ENCODE results near the gene CHCHD6. TPM values are rescaled to one million over a fixed set of nuclear protein-coding genes. Genes with fewer than 3 reads are reported as not detected.

CHCHD6 gene
- total RNA-seq, 2 donors from 2014 or later = 23.6 to 34.4 TPM

GRCh38 chr3:126961191-126961790 is 257.3 kb downstream of the CHCHD6 start:
- Histone ChIP-seq H3K36me3 (ENCODE audit: control insufficient read depth, insufficient read depth, low read length) (no peaks in the 10 kb centered on the region), H3K27ac (ENCODE audit: low read depth, low read length) (no peak overlapping the region), H3K9ac (ENCODE audit: extremely low read depth, low read length, poor library complexity, severe bottlenecking) (no peak overlapping the region), H3K4me3 (ENCODE audit: low read length) (no peak overlapping the region), H3K27me3 (ENCODE audit: control insufficient read depth, insufficient read depth, low read length, poor library complexity, severe bottlenecking) (no peaks in the 10 kb centered on the region), H3K9me3 (ENCODE audit: control insufficient read depth, low read length) (no peaks in the 10 kb centered on the region), H3K4me1 (ENCODE audit: control insufficient read depth, insufficient read depth, low read length) (no peaks in the 10 kb centered on the region)
- TF ChIP-seq CTCF (conservative IDR thresholded peaks at IDR 0.05) = no peak
- DNase-seq = no peak
- no peaks in the 10 kb centered on the region for H3K36me3 Mint-ChIP-seq (ENCODE audit: low read depth)
- H3K4me1 Mint-ChIP-seq = peaks cover 14% of the 10 kb centered on the region
- 94 to 97% methylated on average over 5 to 8 of the region's 8 CpGs for WGBS, 2 experiments (ENCODE audit: insufficient coverage in 1 of 2, insufficient read length in 1 of 2)
- no peaks in the 10 kb centered on the region for H3K27me3 Mint-ChIP-seq (ENCODE audit: insufficient read depth)
- H3K4me3 Mint-ChIP-seq = no peak overlapping the region
- peak overlapping the region; percentile 76 for H3K27ac Mint-ChIP-seq
- H3K9me3 Mint-ChIP-seq = no peaks in the 10 kb centered on the region

- Histone ChIP-seq H3K9me3 (ENCODE audit: control insufficient read depth, low read length) (no peaks in the 10 kb centered on the region), H3K4me3 (ENCODE audit: low read length) (no peak overlapping the region), H3K27me3 (ENCODE audit: control insufficient read depth, insufficient read depth, low read length, poor library complexity, severe bottlenecking) (no peaks in the 10 kb centered on the region), H3K36me3 (ENCODE audit: control insufficient read depth, insufficient read depth, low read length) (no peaks in the 10 kb centered on the region), H3K4me1 (ENCODE audit: control insufficient read depth, insufficient read depth, low read length) (no peaks in the 10 kb centered on the region), H3K27ac (ENCODE audit: low read depth, low read length) (no peak overlapping the region), H3K9ac (ENCODE audit: extremely low read depth, low read length, poor library complexity, severe bottlenecking) (no peak overlapping the region)
- WGBS, 2 experiments (ENCODE audit: insufficient coverage in 1 of 2, insufficient read length in 1 of 2) = 92 to 94% methylated on average over 9 to 11 of the region's 11 CpGs
- peaks cover 14% of the 10 kb centered on the region for H3K4me1 Mint-ChIP-seq
- no peak overlapping the region for H3K27ac Mint-ChIP-seq
- H3K27me3 Mint-ChIP-seq (ENCODE audit: insufficient read depth) = no peaks in the 10 kb centered on the region
- H3K9me3 Mint-ChIP-seq = no peaks in the 10 kb centered on the region
- no peak for DNase-seq
- H3K36me3 Mint-ChIP-seq (ENCODE audit: low read depth) = no peaks in the 10 kb centered on the region
- H3K4me3 Mint-ChIP-seq = no peak overlapping the region
- TF ChIP-seq CTCF (conservative IDR thresholded peaks at IDR 0.05) = no peak
Measured at GRCh38 chr3:126961791-126962461, 257.9 kb downstream of the CHCHD6 start.

GRCh38 chr3:126962756-126963155 is 258.7 kb downstream of the CHCHD6 start:
- no peaks in the 10 kb centered on the region for H3K36me3 ChIP-seq (ENCODE audit: control insufficient read depth, insufficient read depth, low read length)
- H3K27me3 ChIP-seq (ENCODE audit: control insufficient read depth, insufficient read depth, low read length, poor library complexity, severe bottlenecking) = no peaks in the 10 kb centered on the region
- TF ChIP-seq CTCF (conservative IDR thresholded peaks at IDR 0.05) = no peak
- H3K27ac Mint-ChIP-seq = no peak overlapping the region
- H3K4me3 Mint-ChIP-seq = no peak overlapping the region
- no peak overlapping the region for H3K9ac ChIP-seq (ENCODE audit: extremely low read depth, low read length, poor library complexity, severe bottlenecking)
- no peak overlapping the region for H3K27ac ChIP-seq (ENCODE audit: low read depth, low read length)
- 90 to 92% methylated on average over 8 of the region's 8 CpGs for WGBS, 2 experiments (ENCODE audit: insufficient coverage in 1 of 2, insufficient read length in 1 of 2)
- no peaks in the 10 kb centered on the region for H3K27me3 Mint-ChIP-seq (ENCODE audit: insufficient read depth)
- DNase-seq = no peak
- peaks cover 14% of the 10 kb centered on the region for H3K4me1 Mint-ChIP-seq
- H3K9me3 Mint-ChIP-seq = no peaks in the 10 kb centered on the region
- H3K4me3 ChIP-seq (ENCODE audit: low read length) = no peak overlapping the region
- no peaks in the 10 kb centered on the region for H3K36me3 Mint-ChIP-seq (ENCODE audit: low read depth)
- H3K4me1 ChIP-seq (ENCODE audit: control insufficient read depth, insufficient read depth, low read length) = no peaks in the 10 kb centered on the region
- H3K9me3 ChIP-seq (ENCODE audit: control insufficient read depth, low read length) = no peaks in the 10 kb centered on the region
